Right atrium auricular region (tissue), 2 donors: ENCODE data around the gene RIOK2. TPM values are rescaled to one million over a fixed set of nuclear protein-coding genes. Genes with fewer than 3 reads are reported as not detected.

Experiments used
- DNase-seq: peaks from one replicate; pipeline ENCODE4 v3.0.0-alpha.2; 2019; ENCODE audit warnings: low spot score
- H3K27ac ChIP-seq, 2 donors: fragments of 200-600 bp; sonication (generic); 1 replicate in 1 of 2; 2 replicates in 1 of 2; pipeline ENCODE4 v1.5.1; 2016 to 2019
- H3K27me3 ChIP-seq, 2 donors: fragments of 200-600 bp; sonication (generic); one replicate each; pipeline versions ENCODE4 v1.5.1 to v1.6.0; 2017 to 2019
- H3K36me3 ChIP-seq: fragments of 200-600 bp; sonication (generic); one replicate; pipeline ENCODE4 v1.5.1; 2016
- H3K4me1 ChIP-seq, 2 donors: fragments of 200-600 bp; sonication (generic); one replicate each; pipeline versions ENCODE4 v1.5.1 to v1.6.0; 2017 to 2019
- H3K4me3 ChIP-seq, 2 donors: fragments of 200-600 bp; sonication (generic); 1 replicate in 1 of 2; 2 replicates in 1 of 2; pipeline ENCODE4 v1.5.1; 2017 to 2019; ENCODE audit warnings: mild to moderate bottlenecking in 1 of 2, moderate library complexity in 1 of 2
- H3K9me3 ChIP-seq, 2 donors: fragments of 200-600 bp; sonication (generic); one replicate each; pipeline ENCODE4 v1.5.1; 2019
- total RNA-seq, 2 donors: library from RNA; depleted of rRNA; stranded (reverse); fragments of >200 nt; gene quantifications; one replicate each; pipeline ENCODE4 v1.1.0, GENCODE V29; 2016
- TF ChIP-seq, protein P1 (sequence below), 2 donors: fragments of 200-600 bp; sonication (generic); IDR thresholded peaks; one replicate each; pipeline ENCODE4 v1.5.1; 2019; ENCODE audit warnings: antibody characterized with exemption in 2 of 2

Gene RIOK2
- total RNA-seq, 2 donors from 2014 or later, result 19.2 to 20.4 TPM

DNA sequence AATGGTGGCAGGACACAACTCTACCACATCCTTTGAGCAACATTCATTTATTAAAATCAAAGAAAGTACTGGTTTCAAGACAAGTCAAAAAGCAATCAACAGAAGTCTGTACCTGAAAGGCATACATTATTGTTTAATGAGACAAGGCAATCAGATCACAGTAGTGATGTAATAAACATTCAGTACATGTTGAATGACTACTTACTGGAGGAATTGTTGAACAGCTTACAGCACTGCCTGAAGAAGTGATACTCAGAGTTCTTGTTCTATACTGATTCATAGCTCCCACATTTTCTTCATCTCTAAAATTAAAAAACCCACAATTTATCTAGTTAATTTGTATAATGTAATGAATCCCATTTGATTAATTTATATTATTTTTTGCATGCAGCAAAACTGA is 18.2 kb downstream of the RIOK2 start:
- Histone ChIP-seq H3K4me1 (no peaks in the 10 kb centered on the region), H3K27ac (no peak overlapping the region), H3K9me3 (no peaks in the 10 kb centered on the region), H3K4me3 (no peak overlapping the region), H3K27me3 (no peaks in the 10 kb centered on the region), H3K36me3 (peaks cover 58% of the 10 kb centered on the region)
- TF ChIP-seq, protein P1, sequence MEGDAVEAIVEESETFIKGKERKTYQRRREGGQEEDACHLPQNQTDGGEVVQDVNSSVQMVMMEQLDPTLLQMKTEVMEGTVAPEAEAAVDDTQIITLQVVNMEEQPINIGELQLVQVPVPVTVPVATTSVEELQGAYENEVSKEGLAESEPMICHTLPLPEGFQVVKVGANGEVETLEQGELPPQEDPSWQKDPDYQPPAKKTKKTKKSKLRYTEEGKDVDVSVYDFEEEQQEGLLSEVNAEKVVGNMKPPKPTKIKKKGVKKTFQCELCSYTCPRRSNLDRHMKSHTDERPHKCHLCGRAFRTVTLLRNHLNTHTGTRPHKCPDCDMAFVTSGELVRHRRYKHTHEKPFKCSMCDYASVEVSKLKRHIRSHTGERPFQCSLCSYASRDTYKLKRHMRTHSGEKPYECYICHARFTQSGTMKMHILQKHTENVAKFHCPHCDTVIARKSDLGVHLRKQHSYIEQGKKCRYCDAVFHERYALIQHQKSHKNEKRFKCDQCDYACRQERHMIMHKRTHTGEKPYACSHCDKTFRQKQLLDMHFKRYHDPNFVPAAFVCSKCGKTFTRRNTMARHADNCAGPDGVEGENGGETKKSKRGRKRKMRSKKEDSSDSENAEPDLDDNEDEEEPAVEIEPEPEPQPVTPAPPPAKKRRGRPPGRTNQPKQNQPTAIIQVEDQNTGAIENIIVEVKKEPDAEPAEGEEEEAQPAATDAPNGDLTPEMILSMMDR (IDR thresholded peaks at IDR 0.05), result no peak
- DNase-seq, result no peak

DNA sequence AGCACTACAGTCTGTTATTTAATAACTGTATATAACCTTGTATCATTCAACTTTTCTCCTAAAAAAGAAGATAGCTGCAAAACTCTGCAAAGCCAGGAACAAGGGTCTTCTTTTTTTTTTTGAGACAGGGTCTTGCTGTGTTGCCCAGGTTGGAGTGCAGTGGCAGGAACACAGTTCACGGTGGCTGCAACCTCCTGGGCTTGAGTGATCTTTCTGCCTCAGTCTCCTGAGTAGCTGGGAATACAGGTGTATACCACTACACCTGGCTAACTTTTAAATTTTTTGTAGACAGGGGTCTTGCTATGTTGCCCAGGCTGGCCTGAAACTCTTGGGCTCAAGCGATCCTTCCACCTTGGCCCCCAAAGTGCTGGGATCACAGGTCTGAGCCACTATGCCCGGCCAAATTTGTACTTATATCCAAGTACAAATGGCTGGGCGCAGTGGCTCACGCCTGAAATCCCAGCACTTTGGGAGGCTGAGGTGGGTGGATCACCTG is 19.2 kb downstream of the RIOK2 start:
- H3K4me3 ChIP-seq, result no peak overlapping the region
- DNase-seq, result no peak
- H3K27me3 ChIP-seq, result no peaks in the 10 kb centered on the region
- TF ChIP-seq, protein P1 (IDR thresholded peaks at IDR 0.05), result no peak
- H3K4me1 ChIP-seq, result no peaks in the 10 kb centered on the region
- H3K9me3 ChIP-seq, result no peaks in the 10 kb centered on the region
- no peak overlapping the region for H3K27ac ChIP-seq
- peaks cover 58% of the 10 kb centered on the region for H3K36me3 ChIP-seq

DNA sequence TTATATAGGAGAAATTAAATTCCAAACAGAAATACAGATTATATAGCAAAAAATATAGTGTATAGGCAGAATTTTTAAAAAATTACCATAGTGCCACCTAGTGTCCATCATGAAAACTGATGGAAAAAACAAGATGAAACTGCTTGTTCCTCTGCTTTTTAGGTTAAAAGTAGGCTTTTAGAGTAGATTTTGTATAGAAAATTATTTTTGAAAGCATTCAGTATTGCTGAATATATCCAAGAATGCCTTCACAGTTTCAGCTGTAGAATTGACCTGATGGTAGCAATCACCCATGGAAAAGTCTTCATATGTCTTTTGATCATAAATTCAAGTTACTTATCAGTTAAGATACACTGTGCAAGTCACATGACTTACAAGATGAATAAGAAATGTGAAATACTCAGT is 19.7 kb downstream of the RIOK2 start:
- H3K4me1 ChIP-seq, result no peaks in the 10 kb centered on the region
- peaks cover 57% of the 10 kb centered on the region for H3K36me3 ChIP-seq
- H3K4me3 ChIP-seq, result no peak overlapping the region
- no peak for DNase-seq
- H3K27me3 ChIP-seq, result no peaks in the 10 kb centered on the region
- H3K27ac ChIP-seq, result no peak overlapping the region
- TF ChIP-seq, protein P1 (IDR thresholded peaks at IDR 0.05), result peak; percentile 52 to 74
- no peaks in the 10 kb centered on the region for H3K9me3 ChIP-seq

DNA sequence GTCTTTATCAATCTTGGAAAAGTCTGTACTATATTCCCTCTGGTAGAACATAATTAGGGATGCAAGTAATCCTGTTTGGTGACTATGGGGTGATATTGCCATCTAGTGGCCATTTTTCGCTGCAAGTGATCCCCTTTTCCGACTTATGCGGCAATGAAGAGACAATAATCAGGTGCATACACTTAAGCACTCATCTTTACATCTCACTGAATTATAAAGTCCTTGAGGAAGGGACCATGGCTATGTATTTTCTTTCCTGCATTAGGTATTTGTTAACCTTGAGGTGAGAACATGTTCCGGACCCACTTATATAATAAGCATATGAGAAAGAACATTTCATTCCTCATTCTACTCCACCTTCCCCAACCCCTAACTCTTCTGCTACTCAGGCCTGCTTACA is 21.0 kb downstream of the RIOK2 start:
- Histone ChIP-seq H3K27ac (no peak overlapping the region), H3K9me3 (peaks cover 0 to 7% of the 10 kb centered on the region in 2 donors), H3K4me3 (no peak overlapping the region), H3K36me3 (peaks cover 43% of the 10 kb centered on the region), H3K27me3 (no peaks in the 10 kb centered on the region), H3K4me1 (no peaks in the 10 kb centered on the region)
- TF ChIP-seq, protein P1 (IDR thresholded peaks at IDR 0.05), result peak; percentile 68 to 89
- no peak for DNase-seq

DNA sequence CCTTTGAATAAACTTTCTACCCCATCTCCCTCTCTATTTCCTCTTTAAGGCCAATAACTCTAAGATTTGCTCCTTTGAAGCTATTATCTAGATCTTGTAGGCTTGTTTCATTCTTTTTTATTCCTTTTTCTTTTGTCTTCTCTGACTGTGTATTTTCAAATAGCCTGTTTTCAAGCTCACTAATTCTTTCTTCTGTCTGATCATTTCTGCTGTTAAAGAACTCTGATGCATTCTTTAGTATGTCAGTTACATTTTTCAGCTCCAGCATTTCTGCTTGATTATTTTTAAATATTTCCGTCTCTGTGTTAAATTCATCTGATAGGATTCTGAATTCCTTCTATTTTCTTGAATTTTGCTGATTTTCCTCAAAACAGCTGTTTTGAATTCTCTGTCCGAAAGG is 25.4 kb downstream of the RIOK2 start:
- peaks cover 0 to 7% of the 10 kb centered on the region in 2 donors for H3K9me3 ChIP-seq
- no peaks in the 10 kb centered on the region for H3K27me3 ChIP-seq
- no peak for DNase-seq
- H3K36me3 ChIP-seq, result peaks cover 9% of the 10 kb centered on the region
- no peak overlapping the region for H3K4me3 ChIP-seq
- no peaks in the 10 kb centered on the region for H3K4me1 ChIP-seq
- TF ChIP-seq, protein P1 (IDR thresholded peaks at IDR 0.05), result no peak
- no peak overlapping the region for H3K27ac ChIP-seq

DNA sequence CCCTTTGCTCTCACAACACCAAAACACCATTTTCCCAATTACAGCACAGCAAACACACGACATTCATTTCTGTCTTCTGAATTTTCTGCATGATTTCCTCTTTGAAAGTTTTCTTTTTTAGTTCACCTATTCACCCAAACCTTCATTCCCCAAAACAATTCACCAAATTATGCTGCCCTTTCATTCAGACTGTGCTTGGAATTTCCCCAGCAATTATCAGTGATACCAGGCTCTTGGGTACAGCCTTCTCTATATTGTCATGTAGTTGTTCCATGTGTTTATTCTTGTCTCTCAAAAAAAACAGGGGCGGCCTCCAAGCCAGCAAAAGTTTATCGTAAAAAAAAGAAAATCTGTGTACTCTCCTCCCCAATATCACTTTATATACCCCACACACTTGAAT is 31.7 kb downstream of the RIOK2 start:
- TF ChIP-seq, protein P1 (IDR thresholded peaks at IDR 0.05), result no peak
- no peak for DNase-seq
- no peaks in the 10 kb centered on the region for H3K36me3 ChIP-seq
- no peaks in the 10 kb centered on the region for H3K9me3 ChIP-seq
- no peaks in the 10 kb centered on the region for H3K27me3 ChIP-seq
- H3K27ac ChIP-seq, result no peak overlapping the region
- H3K4me1 ChIP-seq, result no peaks in the 10 kb centered on the region
- H3K4me3 ChIP-seq, result no peak overlapping the region
